GM18505 (cell line): ENCODE results near the gene REEP1.

ENCODE experiments used
- ATAC-seq: cut with Tn5 transposase; IDR thresholded peaks from one replicate; pipeline ENCODE4 v1.9.1; 2021; ENCODE audit not compliant: unreplicated experiment
- POLR2A ChIP-seq: IDR thresholded peaks from 4 replicates; pipeline ENCODE4 v1.6.1; 2011; ENCODE audit warnings: borderline replicate concordance; ENCODE audit not compliant: insufficient read depth, insufficient read length; ENCODE audit errors: extremely low read depth

REEP1 gene

GRCh38 chr2:86335865-86336674, 1.4 kb downstream of the REEP1 start:
- ATAC-seq, result no peak
- TF ChIP-seq POLR2A, result no peak

GRCh38 chr2:86333378-86333777, 4.0 kb downstream of the REEP1 start:
- no peak for TF ChIP-seq POLR2A

GRCh38 chr2:86332654-86333053, 4.8 kb downstream of the REEP1 start:
- ATAC-seq, result no peak

More at GRCh38 chr2:86333378-86333777, 4.0 kb downstream of the REEP1 start:
- ATAC-seq, result no peak

DNA sequence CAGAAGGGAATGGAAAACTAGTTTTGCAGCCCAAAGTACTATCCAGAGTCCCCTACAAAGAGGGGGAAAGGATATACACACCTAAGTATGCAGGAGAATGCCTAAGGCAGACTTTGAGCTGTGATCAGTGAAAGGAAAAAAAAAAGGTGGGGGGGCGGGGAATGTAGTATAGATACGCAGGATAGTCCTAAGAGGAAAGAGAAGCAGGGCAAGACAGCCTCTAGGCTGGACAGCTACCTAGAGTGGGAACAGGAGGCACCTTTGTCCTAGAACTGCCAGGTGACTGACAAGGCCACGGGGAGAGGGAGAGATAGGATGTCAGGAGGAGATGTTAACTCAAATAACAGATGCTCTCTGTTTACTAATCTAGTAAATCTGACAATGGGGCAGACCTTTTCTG, 6.0 kb downstream of the REEP1 start:
- ATAC-seq, result no peak
- TF ChIP-seq POLR2A, result no peak

More at GRCh38 chr2:86332654-86333053, 4.8 kb downstream of the REEP1 start:
- no peak for TF ChIP-seq POLR2A

- TF ChIP-seq POLR2A, result no peak
- ATAC-seq, result no peak
These were observed 7.4 kb downstream of the REEP1 start for GRCh38 chr2:86330001-86330400.

DNA sequence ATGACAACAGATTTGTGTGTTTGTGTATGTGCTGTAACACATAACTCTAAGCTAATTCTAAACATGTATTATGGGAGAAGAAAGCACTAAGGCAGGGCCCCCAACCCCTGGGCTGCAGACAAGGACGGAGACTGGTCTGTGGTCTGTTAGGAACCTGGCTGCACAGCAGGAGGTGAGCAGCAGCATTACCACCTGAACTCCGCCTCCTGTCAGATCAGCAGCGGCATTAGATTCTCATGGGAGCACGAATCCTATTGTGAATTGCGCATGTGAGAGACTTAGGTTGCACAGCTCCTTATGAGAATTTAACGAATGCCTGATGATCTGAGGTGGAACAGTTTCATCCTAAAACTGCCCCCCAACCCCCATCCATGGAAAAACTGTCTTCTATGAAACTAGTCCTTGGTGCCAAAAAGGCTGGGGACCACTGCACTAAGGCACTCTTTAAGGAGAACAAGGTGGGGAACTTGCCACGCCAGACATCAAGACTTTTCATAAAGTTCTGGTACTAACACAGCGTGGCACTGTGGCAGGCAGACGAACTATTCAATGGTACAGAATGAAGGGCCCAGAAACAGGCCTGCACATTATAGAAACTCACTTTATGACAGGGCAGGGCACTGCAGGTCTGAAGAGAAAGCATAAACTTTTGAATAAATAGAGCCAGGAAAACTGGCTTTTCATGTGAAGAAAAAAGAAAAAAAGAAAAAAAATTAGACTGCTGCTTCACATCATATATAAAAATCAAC, 14.0 kb downstream of the REEP1 start:
- ATAC-seq, result no peak
- TF ChIP-seq POLR2A, result no peak

DNA sequence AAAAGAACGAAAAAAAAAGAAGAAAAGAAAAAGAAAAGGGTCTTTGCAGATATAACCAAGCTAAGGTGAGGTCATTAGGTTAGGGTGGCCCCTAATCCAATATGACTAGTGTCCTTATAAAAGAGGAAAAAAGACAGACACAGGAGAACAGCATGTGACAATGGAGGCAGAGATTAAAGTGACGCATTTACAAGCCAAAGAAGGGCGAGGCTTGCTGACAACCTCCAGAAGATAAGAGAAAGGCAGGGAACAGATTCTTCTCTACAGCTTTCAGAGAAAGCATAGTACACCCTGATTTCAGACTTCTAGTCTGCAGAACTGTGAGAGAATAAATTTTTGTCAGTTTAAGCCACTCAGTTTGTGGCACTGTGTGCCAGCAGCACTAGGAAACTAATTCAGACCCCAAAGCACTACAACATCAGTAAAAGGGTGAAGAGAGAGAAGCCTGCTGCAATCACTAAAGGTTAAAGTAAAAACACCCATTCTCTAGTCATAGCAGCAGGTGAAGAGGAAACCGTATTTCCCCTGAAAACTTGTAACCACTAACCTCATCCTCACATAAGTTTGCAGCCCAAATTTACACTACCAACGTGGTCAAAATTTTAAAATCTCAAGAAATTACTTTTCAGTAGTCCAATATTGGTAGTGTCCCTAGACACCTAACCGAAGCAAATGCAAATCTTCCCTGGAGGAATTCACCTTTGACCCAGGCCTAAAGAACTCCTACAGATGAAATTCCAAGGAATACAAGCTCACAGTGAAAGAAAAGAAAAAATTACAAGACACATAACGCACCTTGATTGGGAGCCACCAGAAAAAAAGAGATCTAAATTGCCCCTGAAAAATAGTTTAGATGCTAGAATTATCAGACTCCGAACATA, 17.5 kb downstream of the REEP1 start:
- TF ChIP-seq POLR2A, result no peak
- ATAC-seq, result no peak

DNA sequence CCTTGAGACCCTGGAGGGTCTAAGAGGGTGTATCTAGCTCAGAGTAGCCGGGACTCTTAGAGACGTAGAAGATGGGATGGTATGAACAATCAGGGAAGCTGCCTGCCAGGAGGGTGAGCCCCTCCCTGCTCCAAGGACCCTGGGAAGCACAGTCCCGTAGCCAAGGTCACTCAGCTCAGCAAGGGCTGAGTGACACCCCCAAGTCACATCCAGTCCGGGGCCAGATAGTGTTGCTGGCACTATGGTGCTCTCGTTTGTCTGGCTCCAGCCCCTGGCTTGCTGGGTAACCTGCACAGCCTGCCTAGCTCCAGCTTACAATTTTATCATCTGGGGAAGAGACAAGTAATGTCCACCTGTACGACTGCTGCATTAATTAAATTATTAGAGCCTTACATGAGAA, 22.3 kb downstream of the REEP1 start:
- no peak for ATAC-seq
- no peak for TF ChIP-seq POLR2A

- TF ChIP-seq POLR2A, result no peak
- ATAC-seq, result no peak
These were observed 23.3 kb downstream of the REEP1 start for GRCh38 chr2:86314125-86314524.

DNA sequence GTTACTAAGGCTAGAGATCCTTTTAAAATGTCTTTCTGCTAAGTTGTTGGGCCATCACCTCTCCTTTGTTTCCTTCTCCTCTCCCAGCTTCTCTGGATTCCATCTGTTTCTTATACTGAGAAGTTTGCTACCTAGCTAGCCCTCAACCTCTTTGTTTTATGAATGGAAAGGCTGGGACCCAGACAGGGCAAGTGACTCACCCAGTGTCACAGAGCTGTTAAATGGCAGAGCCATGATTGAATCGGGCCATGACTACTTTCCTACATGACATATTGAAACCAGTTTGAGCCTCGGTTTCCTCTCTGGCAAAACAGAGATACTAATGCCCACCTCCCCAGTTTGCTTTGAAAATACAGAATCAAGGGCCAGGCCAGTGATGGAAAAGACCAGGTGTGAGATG, 24.1 kb downstream of the REEP1 start:
- no peak for ATAC-seq
- no peak for TF ChIP-seq POLR2A

DNA sequence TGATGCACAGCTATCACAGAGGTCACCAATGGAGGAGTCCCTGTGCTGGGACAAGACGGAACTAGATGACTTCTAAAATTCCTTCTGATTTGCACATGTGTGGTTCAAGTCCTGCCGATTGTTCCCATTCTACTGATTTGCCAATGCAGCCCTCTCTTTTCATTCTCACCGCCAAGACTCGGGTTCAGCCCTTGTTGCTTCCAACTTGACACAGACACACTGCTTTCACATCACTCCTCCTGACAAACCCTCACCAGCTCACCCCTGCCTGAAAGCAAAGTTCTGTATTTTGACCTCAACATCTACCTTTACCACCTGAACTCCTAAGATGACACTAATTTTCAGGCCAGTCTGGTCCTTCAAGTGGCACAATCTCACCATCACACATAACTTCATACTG, 25.5 kb downstream of the REEP1 start:
- ATAC-seq, result no peak

GRCh38 chr2:86309966-86310365, 27.5 kb downstream of the REEP1 start:
- ATAC-seq, result no peak
- no peak for TF ChIP-seq POLR2A

More for the DNA sequence above, 25.5 kb downstream of the REEP1 start:
- no peak for TF ChIP-seq POLR2A
